Trophoblast cell (in vitro differentiated cells and primary cell): ENCODE results near the gene WDR46.
A peak's percentile ranks its signal among the peaks of the same experiment; 100 is the strongest.

Experiments used
- DNase-seq, 2 donors: peaks; one replicate each; pipeline ENCODE4 v3.0.0-alpha.2; 2016
- H2AFZ ChIP-seq: 2 replicates; pipeline ENCODE4 v1.6.1; 2013; ENCODE audit warnings: low read length, moderate library complexity, mild to moderate bottlenecking; ENCODE audit not compliant: insufficient read depth, poor library complexity
- H2AK5ac ChIP-seq: 2 replicates; pipeline ENCODE4 v1.6.1; 2013; ENCODE audit warnings: mild to moderate bottlenecking, low read length
- H2BK120ac ChIP-seq: 2 replicates; pipeline ENCODE4 v1.6.1; 2013; ENCODE audit warnings: low read length, mild to moderate bottlenecking, moderate library complexity; ENCODE audit not compliant: insufficient read depth, poor library complexity
- H2BK12ac ChIP-seq: 2 replicates; pipeline ENCODE4 v1.6.1; 2013; ENCODE audit warnings: mild to moderate bottlenecking, low read length, moderate library complexity
- H2BK5ac ChIP-seq: 2 replicates; pipeline ENCODE4 v1.6.1; 2013; ENCODE audit warnings: low read length, low read depth, moderate library complexity, mild to moderate bottlenecking; ENCODE audit not compliant: poor library complexity
- H3K14ac ChIP-seq: 2 replicates; pipeline ENCODE4 v1.6.1; 2013; ENCODE audit warnings: mild to moderate bottlenecking, low read length
- H3K18ac ChIP-seq: 2 replicates; pipeline ENCODE4 v1.6.1; 2013; ENCODE audit warnings: mild to moderate bottlenecking, low read length
- H3K23ac ChIP-seq: 2 replicates; pipeline ENCODE4 v1.6.1; 2013; ENCODE audit warnings: low read length
- H3K27ac ChIP-seq: 2 replicates; pipeline ENCODE4 v1.5.1; 2013; ENCODE audit warnings: low read depth, mild to moderate bottlenecking, inconsistent platforms, low read length, moderate library complexity
- H3K27me3 ChIP-seq: 2 replicates; pipeline ENCODE4 v1.6.1; 2013; ENCODE audit warnings: inconsistent platforms, mild to moderate bottlenecking, low read length, moderate library complexity; ENCODE audit not compliant: insufficient read depth
- H3K36me3 ChIP-seq, 2 experiments: 1 replicate in 1 of 2; 2 replicates in 1 of 2; pipeline ENCODE4 v1.6.1; 2013; ENCODE audit warnings: low read length in 2 of 2, mild to moderate bottlenecking in 2 of 2, moderate library complexity in 1 of 2; ENCODE audit not compliant: insufficient read depth in 2 of 2, control insufficient read depth in 1 of 2
- H3K4ac ChIP-seq: 2 replicates; pipeline ENCODE4 v1.6.1; 2013; ENCODE audit warnings: low read depth, mild to moderate bottlenecking, low read length, moderate library complexity
- H3K4me1 ChIP-seq, 2 experiments: 1 replicate in 1 of 2; 2 replicates in 1 of 2; pipeline ENCODE4 v1.6.1; 2013; ENCODE audit warnings: low read length in 2 of 2, mild to moderate bottlenecking in 2 of 2, moderate library complexity in 1 of 2; ENCODE audit not compliant: insufficient read depth in 2 of 2, control insufficient read depth in 1 of 2
- H3K4me2 ChIP-seq: 2 replicates; pipeline ENCODE4 v1.6.1; 2013; ENCODE audit warnings: inconsistent platforms, mild to moderate bottlenecking, low read length, moderate library complexity
- H3K4me3 ChIP-seq: 2 replicates; pipeline ENCODE4 v1.5.1; 2013; ENCODE audit warnings: mild to moderate bottlenecking, low read depth, low read length, inconsistent platforms
- H3K79me1 ChIP-seq: one replicate; pipeline ENCODE4 v1.6.1; 2013; ENCODE audit warnings: low read length
- H3K79me2 ChIP-seq: 2 replicates; pipeline ENCODE4 v1.6.1; 2013; ENCODE audit warnings: low read length, mild to moderate bottlenecking; ENCODE audit not compliant: control insufficient read depth, insufficient read depth, poor library complexity
- H3K9ac ChIP-seq: 2 replicates; pipeline ENCODE4 v1.6.1; 2013; ENCODE audit warnings: mild to moderate bottlenecking, low read length
- H3K9me3 ChIP-seq: 2 replicates; pipeline ENCODE4 v1.6.1; 2013; ENCODE audit warnings: low read depth, mild to moderate bottlenecking, control low read depth, inconsistent platforms, low read length; ENCODE audit not compliant: insufficient read depth
- H4K12ac ChIP-seq: 2 replicates; pipeline ENCODE4 v1.6.1; 2013; ENCODE audit warnings: low read depth, mild to moderate bottlenecking, low read length, moderate library complexity
- H4K8ac ChIP-seq: 2 replicates; pipeline ENCODE4 v1.6.1; 2013; ENCODE audit warnings: low read depth, mild to moderate bottlenecking, low read length, moderate library complexity
- H4K91ac ChIP-seq: one replicate; pipeline ENCODE4 v1.6.1; 2013; ENCODE audit warnings: low read depth, mild to moderate bottlenecking, low read length, moderate library complexity
- whole genome bisulfite sequencing: extraction: QIAGEN DNeasy Blood & Tissue Kit; methylation state at CpG from one replicate; pipeline ENCODE4 v1.1.7; 2013; ENCODE audit warnings: missing lambda C conversion rate; ENCODE audit not compliant: insufficient read length, insufficient coverage; ENCODE audit errors: extremely low coverage; 5-methylcytosine and 5-hydroxymethylcytosine counted together

The WDR46 gene

DNA sequence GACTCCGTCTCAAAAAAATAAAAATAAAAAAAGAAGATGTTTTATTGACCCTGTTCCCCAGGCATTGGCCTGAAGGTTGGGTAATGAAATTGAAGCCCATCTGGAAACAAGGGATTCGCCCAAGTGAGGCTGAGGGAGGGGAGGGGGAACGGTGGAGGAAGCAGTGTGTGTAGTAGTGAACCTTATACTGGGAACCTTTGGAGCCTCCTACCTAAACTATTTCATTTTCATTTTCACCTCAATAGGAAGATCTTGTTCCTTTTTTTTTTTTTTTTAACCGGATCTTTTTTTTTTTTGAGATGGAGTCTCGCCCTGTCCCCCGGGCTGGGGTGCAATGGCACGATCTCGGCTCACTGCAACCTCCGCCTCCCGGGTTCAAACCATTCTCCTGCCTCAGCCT lies 41.7 kb upstream of the WDR46 start:
- no peaks in the 10 kb centered on the region for H3K79me1 ChIP-seq
- no peaks in the 10 kb centered on the region for H3K27me3 ChIP-seq
- H4K91ac ChIP-seq = no peak overlapping the region
- peaks cover 2% of the 10 kb centered on the region for H3K9me3 ChIP-seq
- H4K12ac ChIP-seq = no peak overlapping the region
- H2AFZ ChIP-seq = no peak overlapping the region
- H3K79me2 ChIP-seq = no peaks in the 10 kb centered on the region
- H4K8ac ChIP-seq = no peak overlapping the region
- no peak overlapping the region for H3K9ac ChIP-seq
- H3K27ac ChIP-seq = no peak overlapping the region
- no peak overlapping the region for H3K4me3 ChIP-seq
- no peak overlapping the region for H2BK120ac ChIP-seq
- H3K4ac ChIP-seq = no peak overlapping the region
- WGBS = no CpG with 5 or more reads among the region's 10 CpGs
- no peak for DNase-seq
- H3K36me3 ChIP-seq = no peaks in the 10 kb centered on the region
- no peak overlapping the region for H3K4me2 ChIP-seq
- H3K23ac ChIP-seq = no peak overlapping the region
- no peak overlapping the region for H2BK12ac ChIP-seq
- H3K14ac ChIP-seq = no peak overlapping the region
- H2BK5ac ChIP-seq = no peak overlapping the region
- H3K4me1 ChIP-seq = no peaks in the 10 kb centered on the region
- H3K18ac ChIP-seq = no peak overlapping the region
- no peak overlapping the region for H2AK5ac ChIP-seq

GRCh38 chr6:33329058-33329457 lies 40.0 kb upstream of the WDR46 start:
- Histone ChIP-seq H3K18ac (no peak overlapping the region), H4K12ac (no peak overlapping the region), H4K91ac (no peak overlapping the region), H3K4me3 (no peak overlapping the region), H2AK5ac (no peak overlapping the region), H4K8ac (no peak overlapping the region), H2BK120ac (no peak overlapping the region), H3K27me3 (no peaks in the 10 kb centered on the region), H3K4me2 (no peak overlapping the region), H2AFZ (no peak overlapping the region), H3K9ac (no peak overlapping the region), H3K36me3 (no peaks in the 10 kb centered on the region), H3K14ac (no peak overlapping the region), H3K9me3 (peaks cover 2% of the 10 kb centered on the region), H3K27ac (no peak overlapping the region), H3K4me1 (no peaks in the 10 kb centered on the region), H3K4ac (no peak overlapping the region), H3K23ac (no peak overlapping the region), H3K79me2 (no peaks in the 10 kb centered on the region), H2BK12ac (no peak overlapping the region), H3K79me1 (no peaks in the 10 kb centered on the region), H2BK5ac (no peak overlapping the region)
- WGBS = no CpG with 5 or more reads among the region's 5 CpGs
- DNase-seq = no peak

- Histone ChIP-seq H3K23ac (no peak overlapping the region), H2BK12ac (no peak overlapping the region), H3K27ac (no peak overlapping the region), H3K4me3 (no peak overlapping the region), H4K91ac (no peak overlapping the region), H3K79me1 (peaks cover 8% of the 10 kb centered on the region), H3K9ac (no peak overlapping the region), H4K8ac (no peak overlapping the region), H3K14ac (no peak overlapping the region), H2BK5ac (no peak overlapping the region), H3K79me2 (peaks cover 8% of the 10 kb centered on the region), H3K4me1 (peaks cover 17 to 19% of the 10 kb centered on the region in 2 experiments), H3K36me3 (peaks cover 21 to 23% of the 10 kb centered on the region in 2 experiments), H3K9me3 (peaks cover 1% of the 10 kb centered on the region), H4K12ac (no peak overlapping the region), H2BK120ac (no peak overlapping the region), H3K4me2 (peak overlapping the region; percentile 80), H3K27me3 (no peaks in the 10 kb centered on the region), H2AFZ (no peak overlapping the region), H2AK5ac (no peak overlapping the region), H3K4ac (no peak overlapping the region), H3K18ac (no peak overlapping the region)
- no CpG with 5 or more reads among the region's 7 CpGs for WGBS
- no peak for DNase-seq
These were observed 35.1 kb upstream of the WDR46 start for GRCh38 chr6:33324125-33324524.

GRCh38 chr6:33323623-33323948 lies 34.5 kb upstream of the WDR46 start:
- H3K4me1 ChIP-seq = peaks cover 20 to 23% of the 10 kb centered on the region in 2 experiments
- no peak overlapping the region for H2BK12ac ChIP-seq
- H3K4me2 ChIP-seq = peak overlapping the region; percentile 80
- no peak overlapping the region for H4K91ac ChIP-seq
- H3K79me2 ChIP-seq = peaks cover 8% of the 10 kb centered on the region
- H3K27me3 ChIP-seq = no peaks in the 10 kb centered on the region
- H3K79me1 ChIP-seq = peaks cover 8% of the 10 kb centered on the region
- no peak for DNase-seq
- no peak overlapping the region for H4K8ac ChIP-seq
- no peak overlapping the region for H3K4me3 ChIP-seq
- peak overlapping the region; percentile 40 for H2AFZ ChIP-seq
- H3K36me3 ChIP-seq = peaks cover 25 to 28% of the 10 kb centered on the region in 2 experiments
- no peaks in the 10 kb centered on the region for H3K9me3 ChIP-seq
- H3K9ac ChIP-seq = no peak overlapping the region
- no CpG with 5 or more reads among the region's 12 CpGs for WGBS
- H2BK120ac ChIP-seq = no peak overlapping the region
- no peak overlapping the region for H3K4ac ChIP-seq
- H3K23ac ChIP-seq = no peak overlapping the region
- H2BK5ac ChIP-seq = no peak overlapping the region
- H3K27ac ChIP-seq = no peak overlapping the region
- H3K18ac ChIP-seq = no peak overlapping the region
- no peak overlapping the region for H2AK5ac ChIP-seq
- no peak overlapping the region for H4K12ac ChIP-seq
- no peak overlapping the region for H3K14ac ChIP-seq
